GM21737 (cell line): ENCODE measurements around the gene SFXN4.
"Not testable (repeated sequence)": the region's sequence is repeated elsewhere in the genome, so short reads cannot be mapped to it uniquely, and the experiment has no call there.

Experiments
- ATAC-seq: cut with Tn5 transposase; IDR thresholded peaks from one replicate; pipeline ENCODE4 v1.9.1; 2021; ENCODE audit warnings: mild to moderate bottlenecking, moderate library complexity; ENCODE audit not compliant: unreplicated experiment

Gene SFXN4

DNA sequence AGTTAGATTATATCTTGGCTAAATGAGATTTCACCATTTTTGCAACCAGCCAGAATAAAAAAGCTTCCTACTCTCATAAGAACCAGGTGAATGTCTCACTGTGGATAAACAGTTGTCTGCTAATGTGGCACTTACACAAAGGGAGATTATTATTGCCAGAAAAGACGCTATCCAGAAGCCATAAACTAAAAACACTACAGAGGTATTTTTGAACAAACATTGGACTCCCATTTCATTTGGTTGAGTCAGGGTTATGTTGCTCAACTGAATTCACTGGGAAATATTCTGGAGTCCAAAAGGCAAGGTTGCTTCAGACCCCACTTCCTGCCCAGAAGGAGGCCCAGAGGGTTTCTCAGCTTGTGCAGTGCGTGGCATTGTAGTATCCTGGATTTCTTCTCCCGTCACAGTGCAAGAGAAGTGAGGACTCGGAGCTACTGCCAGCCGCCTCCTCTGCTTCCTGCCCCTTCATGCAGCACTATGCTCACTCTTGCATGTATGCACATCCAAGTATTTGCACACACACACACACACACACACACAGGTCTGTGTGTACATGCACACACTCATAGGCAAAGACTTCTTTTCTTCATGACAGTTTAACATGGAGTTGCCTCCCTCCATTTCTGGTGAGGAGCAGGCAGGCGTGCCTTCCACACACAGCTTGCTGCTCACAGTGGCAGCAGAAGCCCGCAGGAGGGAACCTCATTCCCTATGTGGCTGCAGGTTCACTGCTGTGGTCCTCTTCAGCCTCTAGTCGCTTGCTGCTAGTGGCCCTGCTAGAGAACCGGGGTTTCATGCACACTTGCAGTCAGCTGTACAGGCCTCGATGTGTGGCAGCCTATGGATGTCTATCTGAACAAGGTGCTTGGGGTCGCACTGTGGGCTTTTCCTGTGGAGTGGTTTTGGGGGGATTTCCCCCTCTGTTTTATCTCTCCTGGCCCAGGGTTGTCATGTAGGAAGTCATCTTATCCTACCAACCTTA, 51.5 kb downstream of the SFXN4 start:
- ATAC-seq = no peak

DNA sequence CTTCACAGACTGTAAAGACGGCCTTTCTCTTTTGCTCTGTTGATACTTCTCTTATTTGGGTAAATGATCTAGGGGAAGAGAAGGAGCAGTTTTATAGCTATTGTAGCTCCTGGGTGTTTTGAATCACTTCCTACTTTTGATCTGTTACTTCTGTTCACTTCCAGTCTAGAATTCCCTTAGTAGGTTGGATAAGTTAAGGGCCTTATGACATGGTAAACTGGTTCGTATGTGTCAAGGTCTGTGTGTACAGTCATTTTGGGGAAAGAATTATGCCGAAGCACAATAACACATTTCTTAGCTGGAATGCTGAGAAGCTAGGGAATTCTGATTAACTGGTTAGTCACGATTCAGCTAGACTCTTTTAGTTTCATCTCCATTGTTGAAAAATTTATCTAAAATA, 53.5 kb downstream of the SFXN4 start:
- no peak for ATAC-seq

- not testable (repeated sequence) for ATAC-seq
Measured at GRCh38 chr10:119107771-119108170, 57.7 kb downstream of the SFXN4 start.

GRCh38 chr10:119107106-119107505, 58.4 kb downstream of the SFXN4 start:
- not testable (repeated sequence) for ATAC-seq

GRCh38 chr10:119105899-119106298, 59.6 kb downstream of the SFXN4 start:
- ATAC-seq = not testable (repeated sequence)

- ATAC-seq = no peak
Measured at GRCh38 chr10:119105155-119105554, 60.4 kb downstream of the SFXN4 start.

DNA sequence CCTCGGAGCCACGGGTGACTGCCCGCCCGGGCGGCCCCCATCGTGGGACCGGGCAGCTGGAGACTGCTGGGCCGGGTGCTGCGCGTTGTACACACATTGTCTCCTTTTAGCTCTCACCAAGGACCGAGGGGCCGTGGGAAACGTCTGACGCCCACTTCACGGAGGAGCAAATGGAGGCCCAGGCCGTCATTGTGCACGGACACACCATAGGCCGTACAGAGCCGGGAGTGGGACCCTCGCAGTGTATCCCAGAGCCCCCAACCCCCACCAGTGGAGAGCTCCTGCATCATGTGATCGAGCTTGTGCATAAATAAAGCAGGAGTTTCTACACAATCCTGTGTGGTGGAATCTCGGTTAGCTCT, 60.9 kb downstream of the SFXN4 start:
- ATAC-seq = peak; percentile 1

DNA sequence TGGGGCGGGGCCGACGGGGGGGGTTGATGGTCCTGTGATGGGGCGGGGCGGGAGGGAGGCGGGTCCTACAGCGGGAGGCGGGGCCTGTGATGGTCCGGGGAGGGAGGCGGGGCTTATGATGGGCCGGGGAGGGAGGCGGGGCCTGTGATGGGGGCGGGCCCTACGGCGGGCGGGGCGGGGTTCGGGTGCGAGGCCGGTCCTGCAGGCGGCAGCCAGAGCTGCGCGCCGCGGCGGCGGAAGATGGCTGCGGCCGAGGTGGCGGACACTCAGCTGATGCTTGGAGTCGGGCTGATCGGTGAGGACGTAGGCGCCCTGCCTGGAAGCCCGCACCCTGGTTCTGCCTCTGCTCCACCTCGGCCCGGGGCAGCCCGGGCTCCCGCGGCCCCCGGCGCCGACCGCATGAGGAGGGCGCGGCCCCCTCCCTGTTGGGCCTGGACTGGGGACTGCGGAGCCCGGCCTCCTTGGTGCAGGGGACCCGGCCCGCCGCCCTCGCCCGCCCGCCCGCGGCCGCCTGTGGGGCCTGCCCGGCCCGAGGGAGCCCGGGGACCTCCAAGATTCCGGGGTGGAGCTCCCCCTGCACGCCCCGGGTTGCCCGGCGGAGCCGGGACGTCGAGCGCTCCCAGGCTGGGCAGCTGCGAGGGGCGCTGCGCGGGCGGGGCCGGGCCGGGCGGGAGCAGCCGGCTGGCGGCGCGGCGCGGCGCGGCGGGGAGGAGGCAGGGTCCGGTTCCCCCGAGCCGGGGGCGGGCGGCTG, 61.4 kb downstream of the SFXN4 start, which contains the start of gene DENND10:
Gene DENND10, plus strand, starts transcription at position 211 of the 751 bp plus-strand sequence. Its CDS starts 30 bp downstream, at position 241.
- peak; percentile 85 for ATAC-seq

- ATAC-seq = no peak
Measured at GRCh38 chr10:119103241-119103902, 62.1 kb downstream of the SFXN4 start.

GRCh38 chr10:119101366-119102098, 64.0 kb downstream of the SFXN4 start:
- no peak for ATAC-seq

DNA sequence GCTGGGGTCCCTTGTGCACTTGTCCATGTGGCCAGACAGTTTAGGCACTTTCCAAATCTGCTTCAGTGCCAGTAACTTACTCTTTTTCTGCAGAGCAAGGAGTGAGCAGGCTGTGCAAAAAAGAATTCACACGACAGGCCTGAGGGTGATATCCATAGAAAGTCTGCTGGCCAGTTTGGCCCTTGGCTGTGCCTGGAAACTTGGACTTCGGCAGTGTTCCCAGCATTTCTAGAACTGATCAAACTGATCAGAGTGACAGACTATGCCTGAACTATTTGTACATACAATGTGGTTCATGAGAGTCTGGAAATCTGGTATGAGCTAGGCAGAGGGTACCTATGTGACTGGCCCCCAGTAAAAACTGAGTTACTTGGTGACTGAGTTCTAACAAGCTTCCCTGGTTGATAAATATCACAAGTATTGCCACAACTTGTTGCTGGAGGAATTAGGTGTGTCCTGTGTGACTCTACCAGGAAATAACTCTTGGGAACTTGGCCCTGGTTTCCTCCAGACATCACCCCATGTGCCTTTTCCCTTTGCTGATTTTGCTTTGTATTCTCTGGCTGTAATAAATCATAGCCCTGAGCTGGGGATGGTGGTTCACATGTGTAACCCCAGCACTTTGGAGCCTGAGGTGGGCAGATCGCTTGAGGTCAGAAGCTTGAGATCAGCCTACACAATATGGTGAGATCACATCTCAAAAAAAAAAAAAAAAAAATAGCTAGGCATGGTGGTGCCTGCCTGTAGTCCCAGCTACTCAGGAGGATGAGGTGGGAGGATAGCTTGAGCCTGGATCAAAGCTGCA, 64.9 kb downstream of the SFXN4 start:
- ATAC-seq = no peak

DNA sequence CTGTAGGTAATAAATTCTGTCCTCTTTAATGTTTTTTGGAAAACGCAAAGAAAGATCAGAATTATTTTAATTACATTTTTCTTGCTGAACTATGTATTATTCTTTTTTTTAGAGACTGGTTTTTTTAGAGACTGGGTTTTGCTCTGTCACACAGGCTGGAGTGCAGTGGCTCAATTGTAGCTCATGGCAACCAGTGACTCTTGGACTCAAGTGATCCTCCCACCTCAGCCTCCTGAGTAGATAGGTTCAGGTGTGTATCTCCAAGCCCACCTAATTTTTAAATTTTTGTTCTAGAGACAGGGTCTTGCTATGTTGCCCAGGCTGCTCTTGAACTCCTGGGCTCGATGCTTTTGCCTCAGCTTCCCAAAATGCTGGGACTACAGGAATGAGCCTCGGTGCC, 66.9 kb downstream of the SFXN4 start:
- no peak for ATAC-seq

DNA sequence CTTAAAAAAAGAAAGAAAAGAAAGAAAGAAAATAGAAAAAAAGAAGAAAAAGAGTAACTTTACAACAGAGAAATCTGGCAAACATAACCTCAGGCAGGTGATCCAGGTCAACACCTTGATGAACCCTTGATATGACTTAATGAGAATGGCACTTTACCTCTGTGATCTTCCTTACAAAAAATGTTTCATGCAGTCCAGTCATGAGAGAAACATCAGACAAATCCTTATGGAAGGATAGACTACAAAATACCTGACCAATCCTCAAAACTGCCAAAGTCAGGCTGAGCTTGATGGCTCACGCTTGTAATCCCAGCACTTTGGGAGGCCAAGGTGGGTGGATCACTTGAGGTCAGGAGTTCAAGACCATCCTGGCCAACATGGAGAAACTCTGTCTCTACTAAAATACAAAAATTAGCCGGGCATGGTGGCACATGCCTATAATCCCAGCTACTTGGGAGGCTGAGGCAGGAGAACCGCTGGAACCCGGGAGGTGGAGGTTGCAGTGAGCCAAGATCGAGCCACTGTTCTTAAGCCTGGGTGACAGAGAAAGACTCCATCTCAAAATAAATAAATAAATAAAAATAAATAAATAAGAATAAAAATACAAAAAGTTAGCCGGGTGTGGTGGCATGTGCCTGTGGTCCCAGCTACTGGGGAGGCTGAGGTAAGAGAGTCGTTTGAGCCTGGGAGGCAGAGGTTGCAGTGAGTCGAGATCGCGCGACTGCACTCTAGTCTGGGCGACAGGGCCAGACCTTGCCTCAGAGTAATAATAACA, 68.7 kb downstream of the SFXN4 start:
- ATAC-seq = not testable (repeated sequence)

GRCh38 chr10:119095640-119096039, 69.9 kb downstream of the SFXN4 start:
- no peak for ATAC-seq

- ATAC-seq = no peak
Measured at GRCh38 chr10:119090968-119091367, 74.5 kb downstream of the SFXN4 start.
